Tibial nerve (tissue), 4 donors: ENCODE measurements around the gene LMF1.

Source experiments
- EP300 ChIP-seq, 2 donors: sonication (generic); formaldehyde crosslinking; IDR thresholded peaks; one replicate each; pipeline ENCODE4 v1.6.1; 2017; ENCODE audit warnings: antibody characterized with exemption in 2 of 2, mild to moderate bottlenecking in 1 of 2
- POLR2A ChIP-seq, 2 donors: fragments of 450-650 bp; IDR thresholded peaks; one replicate each; pipeline ENCODE4 v1.6.1; 2017; ENCODE audit warnings: antibody characterized with exemption in 2 of 2, mild to moderate bottlenecking in 2 of 2, moderate library complexity in 2 of 2
- TF ChIP-seq, protein P1 (sequence below), 5 experiments: fragments of 200-600 bp in 3 of 5; fragments of 450-650 bp in 2 of 5; sonication (generic) in 3 of 5; IDR thresholded peaks; one replicate each; pipeline ENCODE4 v1.5.1; 2016 to 2019; ENCODE audit warnings: antibody characterized with exemption in 5 of 5, mild to moderate bottlenecking in 3 of 5, moderate library complexity in 2 of 5

DNA sequence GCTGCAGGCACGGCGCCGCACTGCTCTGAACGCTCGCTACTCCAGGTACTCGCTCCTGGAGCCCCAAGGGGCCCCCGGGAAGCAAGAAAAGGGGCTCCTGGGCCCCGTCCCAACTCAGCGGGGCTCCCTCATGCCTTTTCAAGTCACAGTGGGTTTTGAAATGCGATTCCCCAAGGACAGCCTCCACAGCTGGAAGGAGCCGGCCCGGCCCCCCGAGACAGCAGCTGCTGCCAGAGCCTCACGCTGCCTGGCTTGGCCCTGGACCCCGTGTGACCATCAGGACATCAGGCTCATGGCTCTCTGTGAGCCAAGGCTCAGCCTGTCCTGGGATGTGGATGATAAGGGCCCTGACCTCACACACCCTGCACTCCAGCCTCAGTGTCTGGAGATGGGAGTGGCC is 80.6 kb downstream of the LMF1 start:
- TF ChIP-seq EP300 (IDR thresholded peaks at IDR 0.05) (no peak), POLR2A (IDR thresholded peaks at IDR 0.05) (no peak)
- TF ChIP-seq, protein P1, sequence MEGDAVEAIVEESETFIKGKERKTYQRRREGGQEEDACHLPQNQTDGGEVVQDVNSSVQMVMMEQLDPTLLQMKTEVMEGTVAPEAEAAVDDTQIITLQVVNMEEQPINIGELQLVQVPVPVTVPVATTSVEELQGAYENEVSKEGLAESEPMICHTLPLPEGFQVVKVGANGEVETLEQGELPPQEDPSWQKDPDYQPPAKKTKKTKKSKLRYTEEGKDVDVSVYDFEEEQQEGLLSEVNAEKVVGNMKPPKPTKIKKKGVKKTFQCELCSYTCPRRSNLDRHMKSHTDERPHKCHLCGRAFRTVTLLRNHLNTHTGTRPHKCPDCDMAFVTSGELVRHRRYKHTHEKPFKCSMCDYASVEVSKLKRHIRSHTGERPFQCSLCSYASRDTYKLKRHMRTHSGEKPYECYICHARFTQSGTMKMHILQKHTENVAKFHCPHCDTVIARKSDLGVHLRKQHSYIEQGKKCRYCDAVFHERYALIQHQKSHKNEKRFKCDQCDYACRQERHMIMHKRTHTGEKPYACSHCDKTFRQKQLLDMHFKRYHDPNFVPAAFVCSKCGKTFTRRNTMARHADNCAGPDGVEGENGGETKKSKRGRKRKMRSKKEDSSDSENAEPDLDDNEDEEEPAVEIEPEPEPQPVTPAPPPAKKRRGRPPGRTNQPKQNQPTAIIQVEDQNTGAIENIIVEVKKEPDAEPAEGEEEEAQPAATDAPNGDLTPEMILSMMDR (IDR thresholded peaks at IDR 0.05) = no peak
